CD4-positive, alpha-beta T cell treated with Interleukin-6 for 4 hours (primary cell): ENCODE results near the gene ADM2.

Source experiments
- DNase-seq: peaks from one replicate; pipeline ENCODE4 v3.0.0-alpha.2; 2020; ENCODE audit warnings: mixed read lengths

The ADM2 gene

DNA sequence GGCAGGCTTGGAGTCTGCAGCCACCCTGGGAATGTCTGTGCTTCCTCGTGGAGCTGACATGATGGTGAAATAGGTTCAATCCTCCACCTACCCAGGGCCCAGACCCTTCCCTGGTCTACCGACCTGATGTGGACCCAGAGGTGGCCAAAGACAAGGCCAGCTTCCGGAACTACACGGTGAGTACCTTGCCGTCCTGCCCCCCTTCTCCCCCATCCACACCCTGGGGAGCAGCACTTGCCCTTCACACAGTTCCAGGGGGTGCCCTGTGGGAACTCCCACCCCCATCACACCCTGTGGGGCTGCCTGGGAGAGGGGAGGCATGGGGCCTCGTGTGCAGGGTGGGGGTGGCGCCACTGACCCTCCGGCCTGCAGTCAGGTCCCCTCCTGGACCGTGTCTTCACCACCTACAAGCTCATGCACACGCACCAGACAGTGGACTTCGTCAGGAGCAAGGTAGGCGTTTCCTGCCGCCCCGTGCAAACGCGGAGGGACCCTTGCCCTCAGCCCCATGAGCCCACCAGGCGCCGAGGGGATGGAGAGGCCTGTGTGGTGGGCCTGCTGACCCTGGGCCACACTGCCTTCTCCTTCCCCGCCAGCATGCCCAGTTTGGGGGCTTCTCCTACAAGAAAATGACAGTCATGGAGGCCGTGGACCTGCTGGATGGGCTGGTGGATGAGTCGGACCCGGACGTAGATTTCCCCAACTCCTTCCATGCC lies 6.1 kb downstream of the ADM2 start:
- no peak for DNase-seq

DNA sequence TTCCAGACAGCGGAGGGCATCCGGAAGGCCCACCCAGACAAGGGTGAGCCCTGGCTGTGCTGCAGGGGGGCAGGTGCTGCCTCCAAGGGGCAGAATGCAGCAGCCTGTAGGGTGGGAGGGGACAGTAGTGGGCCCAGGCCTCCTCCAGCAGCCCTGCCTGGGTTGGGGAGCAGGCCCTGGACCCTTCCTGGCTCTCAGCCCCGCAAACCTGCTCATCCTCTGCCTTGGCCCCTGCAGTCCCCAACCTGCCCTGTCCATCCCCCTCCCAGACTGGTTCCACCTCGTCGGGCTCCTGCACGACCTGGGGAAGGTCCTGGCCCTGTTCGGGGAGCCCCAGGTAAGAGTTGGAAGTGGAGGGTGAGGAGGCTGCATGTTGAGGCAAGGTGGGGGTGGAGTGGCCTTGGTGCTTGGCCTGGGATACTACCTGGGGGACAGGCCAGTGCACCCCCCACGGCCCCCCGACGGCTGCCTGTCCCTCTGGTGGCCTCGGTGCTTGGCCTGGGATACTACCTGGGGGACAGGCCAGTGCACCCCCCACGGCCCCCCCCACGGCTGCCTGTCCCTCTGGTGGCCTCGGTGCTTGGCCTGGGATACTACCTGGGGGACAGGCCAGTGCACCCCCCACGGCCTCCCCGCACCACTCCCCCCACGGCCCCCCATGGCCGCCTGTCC lies 6.8 kb downstream of the ADM2 start:
- DNase-seq = no peak

DNA sequence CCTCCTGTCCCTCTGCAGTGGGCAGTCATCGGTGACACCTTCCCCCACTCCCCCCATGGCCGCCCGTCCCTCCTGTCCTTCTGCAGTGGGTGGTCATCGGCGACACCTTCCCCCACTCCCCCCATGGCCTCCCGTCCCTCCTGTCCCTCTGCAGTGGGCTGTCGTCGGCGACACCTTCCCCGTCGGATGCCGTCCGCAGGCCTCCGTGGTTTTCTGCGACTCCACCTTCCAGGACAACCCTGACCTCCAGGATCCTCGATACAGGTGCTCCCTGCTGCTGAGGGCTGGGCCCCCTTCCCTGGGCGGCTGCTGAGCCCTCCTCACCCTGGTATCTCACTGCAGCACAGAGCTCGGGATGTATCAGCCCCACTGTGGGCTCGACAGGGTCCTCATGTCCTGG lies 7.5 kb downstream of the ADM2 start:
- DNase-seq = no peak

DNA sequence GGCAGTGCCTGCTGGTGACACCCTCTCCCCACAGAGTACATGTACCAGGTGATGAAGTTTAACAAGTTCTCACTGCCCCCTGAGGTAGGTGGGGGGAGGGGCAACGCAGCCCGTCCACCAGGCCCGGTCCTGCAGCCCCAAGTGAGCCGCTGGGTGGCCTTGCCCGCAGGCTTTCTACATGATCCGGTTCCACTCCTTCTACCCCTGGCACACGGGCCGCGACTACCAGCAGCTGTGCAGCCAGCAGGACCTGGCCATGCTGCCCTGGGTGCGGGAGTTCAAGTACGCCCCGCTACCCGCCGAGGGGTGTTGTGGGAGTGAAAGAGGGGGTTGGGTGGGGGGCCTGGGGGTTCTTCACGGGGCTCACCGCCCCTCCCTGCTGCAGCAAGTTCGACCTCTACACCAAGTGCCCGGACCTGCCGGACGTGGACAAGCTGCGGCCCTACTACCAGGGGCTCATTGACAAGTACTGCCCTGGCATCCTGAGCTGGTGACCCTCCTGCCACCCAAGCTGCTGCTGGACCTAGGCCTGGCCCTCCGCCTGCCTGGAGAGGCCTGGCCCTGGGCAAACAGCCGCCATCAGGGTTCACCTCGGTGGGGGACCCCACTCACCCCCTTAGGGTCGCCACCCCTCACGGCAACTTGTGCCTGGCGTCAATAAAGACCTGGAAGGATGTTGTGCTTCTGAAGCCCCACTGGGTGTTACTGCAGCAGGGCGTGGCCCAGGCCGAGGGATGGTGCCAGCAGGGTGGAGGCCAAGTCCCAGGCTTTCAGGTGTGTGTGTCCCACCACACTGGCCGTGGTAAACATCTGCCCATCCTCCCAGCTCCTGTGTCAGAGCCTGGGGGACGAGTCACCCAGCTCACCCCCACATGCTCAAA lies 8.3 kb downstream of the ADM2 start:
- no peak for DNase-seq

DNA sequence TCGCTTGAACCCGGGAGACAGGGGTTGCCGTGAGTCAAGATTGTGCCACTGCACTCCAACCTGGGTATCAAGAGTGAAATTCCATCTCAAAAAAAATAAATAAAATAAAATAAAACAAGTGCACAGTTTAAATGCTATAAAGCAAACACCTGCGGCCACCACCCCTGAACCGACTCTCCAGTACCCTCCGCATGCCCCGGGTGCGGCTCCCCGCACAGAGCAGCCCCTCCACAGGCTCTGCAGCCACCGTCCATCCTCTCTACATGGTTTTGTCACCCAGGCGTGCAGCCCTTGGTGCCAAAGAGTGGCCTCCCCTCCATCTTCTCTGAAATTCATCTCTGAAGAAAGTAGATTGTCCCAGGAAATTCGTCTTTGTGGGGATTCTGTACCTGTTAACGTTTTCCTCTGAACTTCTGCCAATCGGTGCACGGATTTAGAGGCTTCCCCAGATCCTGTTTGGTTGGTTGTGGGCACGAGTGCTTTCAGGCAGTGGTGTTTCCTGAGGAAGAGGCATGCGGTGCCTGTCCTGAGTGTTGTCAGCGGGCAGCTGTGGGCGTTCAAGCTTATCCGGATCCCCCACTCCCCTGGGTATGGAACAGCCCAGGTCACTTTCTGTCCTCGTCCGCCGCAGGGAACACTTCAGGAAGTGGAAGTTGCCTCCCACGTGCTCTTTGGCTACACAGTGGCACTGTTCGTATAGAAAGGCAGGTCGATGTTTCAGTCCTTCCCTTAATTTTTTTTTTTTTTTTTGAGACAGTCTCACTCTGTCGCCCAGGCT lies 9.4 kb downstream of the ADM2 start:
- DNase-seq = peak; percentile 28

DNA sequence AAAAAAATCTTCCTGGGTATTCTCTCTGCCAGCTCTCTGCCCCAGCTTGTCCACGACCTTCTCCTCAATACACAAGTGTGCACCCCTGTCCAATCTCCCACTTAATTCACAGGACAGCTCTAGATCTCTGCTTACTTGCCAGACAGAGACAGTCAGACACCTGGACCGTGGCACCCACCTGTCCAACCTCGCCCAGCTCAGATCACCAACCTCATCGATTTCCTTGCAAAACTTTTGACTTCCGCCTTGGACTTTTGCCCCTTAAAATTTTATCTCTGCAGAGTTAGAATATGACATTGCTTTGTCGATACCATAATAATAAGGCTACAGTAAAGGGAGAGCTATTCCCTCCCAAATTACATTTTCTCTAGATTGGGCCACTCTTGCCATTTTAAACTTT lies 15.8 kb downstream of the ADM2 start:
- no peak for DNase-seq

DNA sequence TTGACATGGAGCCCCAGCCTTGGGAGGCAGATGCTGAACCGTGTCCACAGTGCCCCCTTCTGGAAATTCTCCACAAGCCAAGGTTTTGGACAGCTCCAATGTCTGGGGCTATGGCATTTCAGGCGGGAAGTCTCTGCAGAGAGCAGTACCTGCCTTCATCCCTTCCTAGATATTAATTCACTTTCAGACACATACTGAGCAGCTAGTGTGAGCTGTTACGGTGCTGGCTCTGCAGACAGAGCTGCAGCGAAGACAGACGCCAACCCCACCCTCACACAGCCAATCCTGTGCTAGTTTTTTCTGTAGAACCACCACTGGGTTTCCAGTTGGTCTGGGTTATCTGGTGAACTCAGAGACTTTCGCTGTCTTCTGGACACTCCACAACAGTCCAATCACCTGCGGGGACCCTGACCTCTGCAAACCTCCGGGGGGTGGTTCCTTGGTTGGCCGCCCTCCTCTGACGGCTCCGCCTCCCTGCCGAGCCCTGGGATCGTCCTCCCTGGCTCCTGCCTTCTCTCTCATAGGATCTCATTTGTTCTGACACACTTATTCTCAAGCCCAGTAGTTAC lies 17.1 kb downstream of the ADM2 start:
- DNase-seq = peak; percentile 84

DNA sequence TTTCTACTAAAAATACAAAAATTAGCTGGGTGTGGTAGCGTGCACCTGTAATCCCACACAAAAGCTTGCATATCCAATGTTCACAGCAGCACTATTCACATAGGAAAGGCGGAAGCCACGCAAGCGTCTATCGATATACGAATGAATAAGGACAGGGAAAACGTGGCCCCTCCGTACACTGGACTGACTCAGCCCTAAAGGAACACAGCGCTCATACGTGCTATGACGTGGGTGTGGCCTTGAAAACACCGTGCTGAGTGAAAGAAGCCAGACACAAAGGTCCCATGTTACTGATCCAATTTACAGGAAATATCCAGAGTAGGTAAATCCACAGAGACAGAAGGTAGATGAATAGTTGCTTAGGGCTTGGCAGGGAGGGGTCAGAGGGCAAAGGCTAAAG lies 19.1 kb downstream of the ADM2 start:
- DNase-seq = no peak

DNA sequence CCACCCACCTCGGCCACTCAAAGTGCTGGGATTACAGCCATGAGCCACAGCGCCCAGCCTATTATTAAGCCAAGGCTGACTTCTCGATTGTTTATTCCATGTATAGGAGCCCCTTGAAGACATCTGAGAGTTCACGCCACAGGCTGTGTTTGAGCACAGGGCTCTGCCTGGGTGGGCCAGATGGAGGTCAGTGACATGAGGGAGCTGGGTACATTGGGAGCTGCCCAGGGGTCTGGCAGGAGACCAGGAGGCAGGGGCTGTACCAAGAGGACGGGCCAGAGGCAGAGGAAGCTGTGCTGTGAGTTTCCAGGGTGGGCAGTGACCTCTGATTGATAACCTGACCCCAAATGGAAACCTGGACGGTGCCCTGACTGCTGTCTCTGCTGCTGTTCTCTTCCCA lies 20.8 kb downstream of the ADM2 start:
- no peak for DNase-seq

DNA sequence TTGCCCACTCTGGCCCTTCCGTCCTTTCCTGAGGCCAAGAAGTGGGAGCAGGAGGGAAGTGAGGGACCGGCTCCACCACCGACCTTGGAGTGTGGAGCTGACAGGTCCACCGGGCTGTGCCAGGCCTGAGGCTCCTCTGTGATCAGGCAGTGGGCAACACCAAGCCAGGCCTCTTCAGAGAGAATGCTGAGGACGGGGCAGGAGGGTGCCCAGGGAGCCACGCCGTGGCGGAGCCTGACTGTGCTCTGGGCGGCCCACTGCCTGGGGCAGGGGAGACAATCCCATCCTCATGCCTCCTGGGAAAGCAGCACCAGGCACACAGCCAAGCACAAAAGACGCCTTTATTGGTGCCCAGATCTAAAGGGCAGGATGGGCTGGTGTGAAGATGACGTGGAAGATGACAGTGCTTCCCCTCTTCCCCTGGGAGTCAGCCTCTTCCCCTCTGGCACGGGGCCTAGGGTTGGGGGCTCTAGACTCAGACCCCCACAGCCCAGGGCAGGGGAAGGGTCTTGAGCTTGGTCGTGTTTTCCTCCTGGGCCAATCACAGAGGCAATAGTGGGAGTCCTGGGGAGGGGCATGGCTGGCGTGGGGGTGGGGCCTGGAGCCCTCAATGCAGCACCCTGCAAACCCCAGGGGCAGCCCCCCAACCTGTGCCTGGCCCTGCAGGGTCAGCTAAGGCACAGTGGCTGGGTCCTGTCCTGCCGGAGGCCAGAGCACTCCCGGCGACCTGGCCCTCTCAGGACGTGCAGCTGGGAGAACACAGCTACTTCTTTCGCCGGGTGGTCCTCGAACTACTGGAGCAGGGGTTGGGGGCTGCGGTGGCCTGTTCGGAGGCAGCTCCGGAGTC lies 21.5 kb downstream of the ADM2 start:
- no peak for DNase-seq

DNA sequence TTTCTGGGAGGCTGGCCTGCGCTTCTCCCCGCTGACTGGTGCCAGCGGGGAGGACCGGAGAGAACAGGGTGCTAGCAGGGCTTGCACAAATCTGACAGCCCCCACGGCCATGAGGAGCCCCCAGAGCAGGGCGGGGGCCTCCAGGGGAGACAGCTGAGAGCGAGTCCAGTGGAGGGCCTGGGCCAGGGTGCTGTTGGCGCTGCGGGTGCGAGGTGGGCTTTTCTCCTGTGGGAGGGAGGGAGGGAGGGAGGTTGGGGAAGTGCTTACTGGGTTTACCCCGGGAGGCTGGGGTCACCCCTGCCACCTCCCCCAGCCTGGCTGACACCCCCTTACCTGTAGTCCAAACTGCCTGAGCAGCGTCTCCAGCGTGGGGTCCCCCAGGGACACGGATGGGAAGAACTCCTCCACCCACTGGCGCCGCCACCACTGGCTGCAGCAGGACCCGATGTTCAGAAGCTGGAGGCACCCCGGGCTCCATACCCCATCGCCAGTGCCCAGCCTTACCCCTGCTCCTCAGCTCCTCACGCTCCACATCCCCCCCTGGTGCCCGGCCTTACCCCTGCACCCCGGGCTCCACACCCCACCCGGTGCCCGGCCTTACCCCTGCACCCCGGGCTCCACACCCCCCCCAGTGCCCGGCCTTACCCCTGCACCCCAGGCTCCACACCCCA lies 22.3 kb downstream of the ADM2 start:
- no peak for DNase-seq

DNA sequence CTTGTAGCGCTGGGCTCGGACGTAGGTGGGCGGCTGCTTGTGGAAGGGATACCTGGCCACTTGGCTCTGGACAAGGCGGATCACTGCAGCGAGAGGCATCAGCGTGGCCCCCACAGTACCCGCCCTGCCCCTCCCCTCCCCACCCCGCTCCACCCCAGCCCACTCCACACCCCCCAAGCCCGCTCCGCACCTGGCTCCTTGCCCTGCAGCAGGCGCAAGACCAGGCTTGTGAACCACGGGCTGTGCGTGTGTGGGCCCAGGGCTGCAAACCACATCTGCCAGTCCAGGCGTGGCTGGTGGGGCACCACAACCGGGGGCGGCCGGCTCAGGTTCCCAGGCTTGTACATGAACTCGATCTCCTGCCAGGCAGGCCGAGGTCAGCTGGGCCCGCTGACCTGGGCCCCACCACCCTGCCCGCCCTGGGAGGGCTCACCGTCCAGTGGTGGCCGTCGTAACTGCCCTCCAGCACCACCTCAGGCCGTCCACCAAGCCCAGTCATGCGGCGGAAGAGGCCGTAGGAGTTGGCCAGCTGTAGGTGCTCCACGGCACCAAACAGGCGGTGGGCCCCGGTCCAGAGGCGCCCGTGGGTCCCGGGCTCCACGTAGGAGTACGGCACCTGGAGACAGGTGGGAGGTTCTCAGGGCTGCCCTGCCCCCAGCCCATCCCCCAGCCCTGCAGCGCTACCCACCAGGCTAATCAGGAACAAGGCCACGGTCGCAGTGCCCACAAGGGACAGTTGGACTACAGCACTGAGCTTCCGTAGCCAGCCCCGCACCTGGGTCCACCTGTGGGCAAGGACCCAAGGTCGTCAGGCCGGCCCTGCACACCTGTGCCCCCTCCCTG lies 23.2 kb downstream of the ADM2 start:
- no peak for DNase-seq

DNA sequence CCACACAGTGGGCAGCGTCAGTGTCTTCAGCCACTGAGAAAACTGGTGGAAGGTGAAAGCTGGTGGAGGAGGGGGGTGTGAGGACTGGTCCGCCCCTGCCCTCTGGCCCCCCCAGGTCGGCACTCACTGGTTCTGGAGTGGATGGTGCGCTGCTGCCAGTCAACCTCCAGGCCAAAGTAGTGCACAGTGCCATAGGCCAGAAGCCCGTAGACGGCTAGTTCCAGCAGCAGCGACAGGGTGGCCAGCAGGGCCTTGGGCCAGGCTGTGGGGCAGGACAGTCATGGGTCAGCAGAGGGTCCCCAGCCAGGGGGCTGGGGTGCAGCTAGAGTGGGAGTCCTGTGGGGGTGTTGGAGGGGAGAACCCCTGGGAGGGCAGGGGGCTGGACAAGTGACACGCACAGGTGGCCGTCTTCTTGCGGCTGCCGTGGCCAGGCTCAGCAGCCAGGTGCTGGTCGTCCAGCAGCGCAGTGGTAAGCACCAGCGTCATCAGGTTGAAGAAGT lies 24.0 kb downstream of the ADM2 start:
- no peak for DNase-seq

DNA sequence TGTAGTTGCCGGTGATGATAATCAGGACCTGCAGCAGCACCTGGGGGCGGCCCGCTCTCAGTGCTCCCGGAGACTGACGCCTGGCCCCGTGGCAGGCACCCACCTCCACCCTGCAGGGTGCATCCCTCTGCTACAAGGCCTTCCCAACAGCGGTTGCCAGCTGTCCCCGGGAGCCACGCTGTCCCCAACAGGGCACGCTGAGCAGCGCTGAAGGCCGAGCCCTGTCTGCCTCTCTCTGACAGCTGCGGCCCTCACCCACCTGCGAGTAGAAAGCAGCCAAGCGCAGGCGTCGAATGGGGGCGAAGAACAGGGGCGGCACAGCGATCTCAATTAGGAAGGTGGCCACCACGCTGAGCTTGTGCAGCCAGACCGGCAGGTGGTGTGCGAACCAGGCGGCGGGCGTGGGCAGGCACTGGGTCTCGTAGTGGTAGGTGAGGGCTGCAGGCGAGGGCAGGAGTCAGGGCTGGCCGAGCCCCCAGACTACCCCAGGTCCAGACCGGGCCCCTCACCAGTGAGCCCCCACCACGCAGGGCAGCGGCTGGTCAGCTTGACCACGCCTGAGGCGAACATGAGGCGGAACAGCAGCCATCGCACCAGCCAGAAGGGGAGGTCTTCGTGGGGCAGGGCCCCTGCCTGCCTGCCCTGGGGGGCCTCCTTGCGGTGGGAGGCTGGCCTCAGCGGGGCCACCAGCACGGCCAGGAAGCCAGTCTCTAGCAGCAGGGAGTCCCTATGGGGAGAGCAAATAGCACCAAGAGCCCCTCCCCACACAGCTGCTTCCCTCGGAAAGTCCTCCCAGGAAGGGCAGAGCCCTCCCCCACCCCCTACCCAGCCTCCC lies 24.6 kb downstream of the ADM2 start:
- DNase-seq = no peak

DNA sequence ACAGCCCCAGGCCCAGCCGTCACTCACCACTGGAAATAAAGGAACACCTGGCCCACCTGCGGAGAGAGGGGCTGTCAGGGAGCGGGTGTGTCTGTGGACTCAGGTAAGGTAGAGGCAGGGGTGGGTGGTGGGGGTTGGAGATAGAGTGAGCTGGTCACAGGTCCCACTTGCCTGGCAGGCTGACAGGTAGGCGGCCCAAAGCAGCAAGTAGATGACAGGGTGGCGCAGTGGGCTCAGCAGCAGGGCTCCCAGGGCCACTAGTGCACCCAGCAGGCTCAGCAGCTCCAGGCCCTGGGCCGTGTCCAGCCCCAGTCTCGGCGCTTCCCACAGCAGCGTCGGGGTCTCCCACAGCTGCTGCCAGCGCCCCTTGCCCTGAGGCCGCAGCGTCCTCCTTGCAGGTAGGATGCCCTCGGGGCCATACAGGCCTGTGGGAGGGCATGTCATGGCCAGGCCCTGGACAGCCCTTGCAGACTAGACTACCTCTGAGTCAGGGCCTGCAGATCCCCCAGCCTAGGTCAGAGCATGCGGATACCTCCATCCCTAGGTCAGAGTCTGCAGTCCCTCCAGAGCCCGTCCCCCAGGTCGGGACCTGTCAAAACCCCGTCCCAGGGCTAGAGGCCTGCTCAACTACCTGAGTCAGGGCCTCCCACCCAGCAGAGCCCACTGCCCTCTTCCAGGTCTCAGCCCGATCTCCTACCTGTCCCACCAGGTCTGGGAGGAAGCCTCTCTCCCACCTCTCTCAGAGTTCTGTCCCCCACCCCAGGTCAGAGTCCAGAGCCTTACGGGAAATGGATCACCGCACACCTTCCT lies 25.5 kb downstream of the ADM2 start:
- no peak for DNase-seq

DNA sequence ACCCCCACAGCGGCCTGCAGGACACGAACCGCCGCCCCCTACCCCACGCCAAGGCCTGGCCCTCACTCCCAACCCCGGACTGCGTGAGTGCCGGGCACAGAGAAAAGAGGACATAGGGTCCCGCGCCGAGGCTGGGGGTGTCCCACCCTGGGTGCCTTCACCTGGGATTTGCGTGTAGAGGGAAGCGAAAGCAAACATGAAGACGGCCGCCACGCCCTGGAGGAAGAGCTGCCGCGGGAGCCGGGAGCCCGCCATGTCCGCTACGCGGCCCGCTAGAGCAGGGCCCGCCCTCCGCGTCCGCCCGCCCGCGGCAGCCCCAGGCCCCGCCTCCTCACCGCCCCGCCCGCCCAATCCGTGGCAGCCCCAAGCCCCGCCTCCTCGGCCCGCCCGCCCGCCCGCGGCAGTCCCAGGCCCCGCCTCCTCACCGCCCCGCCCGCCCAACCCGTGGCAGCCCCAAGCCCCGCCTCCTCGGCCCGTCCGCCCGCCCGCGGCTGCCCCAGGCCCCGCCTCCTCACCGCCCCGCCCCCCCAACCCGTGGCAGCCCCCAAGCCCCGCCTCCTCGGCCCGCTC lies 26.2 kb downstream of the ADM2 start, which contains the start of gene LMF2:
TSS of gene LMF2 (minus strand) at position 282 of the 570 bp plus-strand sequence. CDS start at position 255, 27 bp downstream.
- peak; percentile 99 for DNase-seq
